ENCODE data around the gene DDN. TPM values are rescaled to one million over a fixed set of nuclear protein-coding genes. Genes with fewer than 3 reads are reported as not detected.

DDN gene
- total and polyA plus RNA-seq, 2 donors from 2014 or later, result 27.0 TPM; not detected in 1

- no peak overlapping the region for H3K4me3 ChIP-seq (ENCODE audit: low read length in 3 of 3)
- H3K36me3 ChIP-seq (ENCODE audit: control insufficient read depth in 2 of 3, insufficient read depth in 3 of 3, low read length in 3 of 3), result no peaks in the 10 kb centered on the region
- FAIRE-seq, result no peak
- DNase-seq, result no peak
- intact Hi-C loops (cut with DNase I), result no loop called here
- TF ChIP-seq CTCF (IDR thresholded peaks at IDR 0.05; ENCODE audit: borderline replicate concordance, extremely low read depth, insufficient read depth), result no peak
- H3K27me3 ChIP-seq (ENCODE audit: control insufficient read depth, insufficient read depth, low read length), result peaks cover 61% of the 10 kb centered on the region
- H3K4me1 ChIP-seq (ENCODE audit: control insufficient read depth in 2 of 3, insufficient read depth in 2 of 3, low read depth in 1 of 3, low read length in 3 of 3), result peaks cover 0 to 32% (median 17%) of the 10 kb centered on the region in 3 donors
- no peak overlapping the region for H3K9ac ChIP-seq (ENCODE audit: low read length in 3 of 3)
- H3K27ac ChIP-seq (ENCODE audit: low read depth in 2 of 2, low read length in 2 of 2), result no peak overlapping the region
- no peaks in the 10 kb centered on the region for H3K9me3 ChIP-seq (ENCODE audit: control insufficient read depth in 2 of 3, insufficient read depth in 1 of 3, low read length in 3 of 3)
Measured at GRCh38 chr12:48981757-48982157, 17.4 kb downstream of the DDN start.

- no peak for FAIRE-seq
- peaks cover 0 to 32% (median 17%) of the 10 kb centered on the region in 3 donors for H3K4me1 ChIP-seq (ENCODE audit: control insufficient read depth in 2 of 3, insufficient read depth in 2 of 3, low read depth in 1 of 3, low read length in 3 of 3)
- peaks cover 60% of the 10 kb centered on the region for H3K27me3 ChIP-seq (ENCODE audit: control insufficient read depth, insufficient read depth, low read length)
- H3K9ac ChIP-seq (ENCODE audit: low read length in 3 of 3), result no peak overlapping the region
- no peaks in the 10 kb centered on the region for H3K36me3 ChIP-seq (ENCODE audit: control insufficient read depth in 2 of 3, insufficient read depth in 3 of 3, low read length in 3 of 3)
- peak in 3 of 5 donors; percentile 30 to 60 (median 37) for DNase-seq
- peak overlapping the region in 1 of 3 donors; percentile 41 for H3K4me3 ChIP-seq (ENCODE audit: low read length in 3 of 3)
- no peak for TF ChIP-seq CTCF (IDR thresholded peaks at IDR 0.05; ENCODE audit: borderline replicate concordance, extremely low read depth, insufficient read depth)
- H3K27ac ChIP-seq (ENCODE audit: low read depth in 2 of 2, low read length in 2 of 2), result no peak overlapping the region
- intact Hi-C loops (cut with DNase I), result no loop called here
- H3K9me3 ChIP-seq (ENCODE audit: control insufficient read depth in 2 of 3, insufficient read depth in 1 of 3, low read length in 3 of 3), result no peaks in the 10 kb centered on the region
Measured at GRCh38 chr12:48980953-48981756, 18.0 kb downstream of the DDN start.

GRCh38 chr12:48980389-48980952, 18.7 kb downstream of the DDN start:
- Histone ChIP-seq H3K4me3 (ENCODE audit: low read length in 3 of 3) (peak overlapping the region in 1 of 3 donors; percentile 41), H3K9me3 (ENCODE audit: control insufficient read depth in 2 of 3, insufficient read depth in 1 of 3, low read length in 3 of 3) (no peaks in the 10 kb centered on the region), H3K27me3 (ENCODE audit: control insufficient read depth, insufficient read depth, low read length) (peaks cover 56% of the 10 kb centered on the region), H3K36me3 (ENCODE audit: control insufficient read depth in 2 of 3, insufficient read depth in 3 of 3, low read length in 3 of 3) (no peaks in the 10 kb centered on the region), H3K9ac (ENCODE audit: low read length in 3 of 3) (no peak overlapping the region), H3K4me1 (ENCODE audit: control insufficient read depth in 2 of 3, insufficient read depth in 2 of 3, low read depth in 1 of 3, low read length in 3 of 3) (peaks cover 0 to 32% (median 17%) of the 10 kb centered on the region in 3 donors), H3K27ac (ENCODE audit: low read depth in 2 of 2, low read length in 2 of 2) (no peak overlapping the region)
- FAIRE-seq, result no peak
- no peak for TF ChIP-seq CTCF (IDR thresholded peaks at IDR 0.05; ENCODE audit: borderline replicate concordance, extremely low read depth, insufficient read depth)
- peak in 2 of 5 donors; percentile 19 to 57 for DNase-seq
- intact Hi-C loops (cut with DNase I), result no loop called here
